SU-DHL-6 (cell line): ENCODE results near the gene TIMELESS.
"Not testable (repeated sequence)": the region's sequence is repeated elsewhere in the genome, so short reads cannot be mapped to it uniquely, and the experiment has no call there.

ENCODE experiments used
- H2AFZ ChIP-seq: fragments of 200-600 bp; sonication (generic); 2 replicates; pipeline ENCODE4 v1.6.1; 2014; ENCODE audit warnings: low read depth, mild to moderate bottlenecking, moderate library complexity, mixed read lengths, antibody characterized with exemption, low read length; ENCODE audit not compliant: severe bottlenecking
- H3F3A ChIP-seq: fragments of 200-600 bp; shearing (Covaris generic); 2 replicates; pipeline ENCODE4 v1.6.0; 2016; ENCODE audit warnings: antibody characterized with exemption, mild to moderate bottlenecking; ENCODE audit not compliant: insufficient read depth
- H3K27ac ChIP-seq: fragments of 200-600 bp; sonication (generic); 2 replicates; pipeline ENCODE4 v1.5.1; 2016; ENCODE audit warnings: low read depth, mild to moderate bottlenecking, low read length, moderate library complexity, mixed read lengths
- H3K27me3 ChIP-seq: fragments of 200-600 bp; sonication (generic), shearing (Covaris generic); 2 replicates; pipeline ENCODE4 v1.6.0; 2014; ENCODE audit warnings: mild to moderate bottlenecking, low read length
- H3K36me3 ChIP-seq: fragments of 200-600 bp; sonication (generic); 2 replicates; pipeline ENCODE4 v1.6.1; 2014; ENCODE audit warnings: mild to moderate bottlenecking, low read length, mixed read lengths
- H3K4me2 ChIP-seq: fragments of 300-600, 200-600 bp; shearing (Covaris generic), sonication (generic); 2 replicates; pipeline ENCODE4 v1.6.0; 2014; ENCODE audit warnings: low read length, low read depth, mild to moderate bottlenecking; ENCODE audit not compliant: poor library complexity, severe bottlenecking
- H3K4me3 ChIP-seq: fragments of 200-600 bp; sonication (generic); 2 replicates; pipeline ENCODE4 v1.5.1; 2014; ENCODE audit warnings: antibody characterized with exemption, low read length, mild to moderate bottlenecking, mixed read lengths; ENCODE audit not compliant: insufficient read depth, poor library complexity, severe bottlenecking
- H3K79me2 ChIP-seq: fragments of 200-600 bp; sonication (generic); 2 replicates; pipeline ENCODE4 v1.6.1; 2014; ENCODE audit warnings: mild to moderate bottlenecking, low read length, moderate library complexity; ENCODE audit not compliant: insufficient read depth
- H3K9ac ChIP-seq: fragments of 200-600 bp; sonication (generic); 2 replicates; pipeline ENCODE4 v1.7.0; 2014; ENCODE audit warnings: mild to moderate bottlenecking, low read length
- H3K9me2 ChIP-seq: fragments of 200-600 bp; sonication (generic); replicated peaks from 2 replicates; pipeline ENCODE4 v1.6.1; 2014; ENCODE audit warnings: low read length; ENCODE audit not compliant: insufficient read depth
- H3K9me3 ChIP-seq: fragments of 200-600 bp; sonication (generic); 2 replicates; pipeline ENCODE4 v1.6.1; 2014; ENCODE audit warnings: low read length, mixed read lengths; ENCODE audit not compliant: insufficient read depth
- H4K20me1 ChIP-seq: fragments of 200-600 bp; sonication (generic); 2 replicates; pipeline ENCODE4 v1.6.1; 2014; ENCODE audit warnings: low read depth, mild to moderate bottlenecking, antibody characterized with exemption, low read length, moderate library complexity, mixed read lengths
- EZH2phosphoT487 ChIP-seq: fragments of 200-600 bp; sonication (generic), shearing (Covaris generic); conservative IDR thresholded peaks from 2 replicates; pipeline ENCODE4 v1.6.1; 2018; ENCODE audit warnings: mild to moderate bottlenecking, antibody characterized with exemption, low read length, moderate library complexity, mixed read lengths
- TF ChIP-seq, protein P1 (sequence below): fragments of 200-600 bp; sonication (generic); IDR thresholded peaks from one replicate; pipeline ENCODE4 v1.5.1; 2017; ENCODE audit warnings: antibody characterized with exemption, mild to moderate bottlenecking, low read length, moderate library complexity; ENCODE audit not compliant: insufficient read depth, poor library complexity, severe bottlenecking

Gene TIMELESS

GRCh38 chr12:56448860-56449621 is at the start of gene TIMELESS:
Gene TIMELESS (minus strand): TSS chr12:56449426. CDS start chr12:56434170, 15,256 bp downstream.
- Histone ChIP-seq H3K9me2 (no peaks in the 10 kb centered on the region), H3K27me3 (no peaks in the 10 kb centered on the region), H3K36me3 (no peaks in the 10 kb centered on the region), H3K79me2 (peaks cover 44% of the 10 kb centered on the region), H3K4me2 (peak within 1 kb of the TSS; percentile 92), H2AFZ (peak within 1 kb of the TSS; percentile 49), H3K27ac (peak within 1 kb of the TSS; percentile 91), H3K4me3 (peak within 1 kb of the TSS; percentile 89), H3K9ac (peak within 1 kb of the TSS; percentile 94), H3K9me3 (no peaks in the 10 kb centered on the region), H4K20me1 (no peaks in the 10 kb centered on the region), H3F3A (peaks cover 18% of the 10 kb centered on the region; the same call in 1 of the 2 replicates)
- TF ChIP-seq, protein P1, sequence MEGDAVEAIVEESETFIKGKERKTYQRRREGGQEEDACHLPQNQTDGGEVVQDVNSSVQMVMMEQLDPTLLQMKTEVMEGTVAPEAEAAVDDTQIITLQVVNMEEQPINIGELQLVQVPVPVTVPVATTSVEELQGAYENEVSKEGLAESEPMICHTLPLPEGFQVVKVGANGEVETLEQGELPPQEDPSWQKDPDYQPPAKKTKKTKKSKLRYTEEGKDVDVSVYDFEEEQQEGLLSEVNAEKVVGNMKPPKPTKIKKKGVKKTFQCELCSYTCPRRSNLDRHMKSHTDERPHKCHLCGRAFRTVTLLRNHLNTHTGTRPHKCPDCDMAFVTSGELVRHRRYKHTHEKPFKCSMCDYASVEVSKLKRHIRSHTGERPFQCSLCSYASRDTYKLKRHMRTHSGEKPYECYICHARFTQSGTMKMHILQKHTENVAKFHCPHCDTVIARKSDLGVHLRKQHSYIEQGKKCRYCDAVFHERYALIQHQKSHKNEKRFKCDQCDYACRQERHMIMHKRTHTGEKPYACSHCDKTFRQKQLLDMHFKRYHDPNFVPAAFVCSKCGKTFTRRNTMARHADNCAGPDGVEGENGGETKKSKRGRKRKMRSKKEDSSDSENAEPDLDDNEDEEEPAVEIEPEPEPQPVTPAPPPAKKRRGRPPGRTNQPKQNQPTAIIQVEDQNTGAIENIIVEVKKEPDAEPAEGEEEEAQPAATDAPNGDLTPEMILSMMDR, result no peak
- TF ChIP-seq EZH2phosphoT487, result no peak

GRCh38 chr12:56498126-56498902 is 49.1 kb upstream of the TIMELESS start:
- not testable (repeated sequence) for H3F3A ChIP-seq, H3K27ac ChIP-seq, H3K9ac ChIP-seq, H3K4me3 ChIP-seq, H3K4me2 ChIP-seq, H2AFZ ChIP-seq, H3K9me3 ChIP-seq, H3K9me2 ChIP-seq, H3K79me2 ChIP-seq, H3K27me3 ChIP-seq, H4K20me1 ChIP-seq, H3K36me3 ChIP-seq

- H3F3A ChIP-seq, H3K27me3 ChIP-seq, H3K4me3 ChIP-seq, H3K9me3 ChIP-seq, H3K9ac ChIP-seq, H3K27ac ChIP-seq, H3K36me3 ChIP-seq, H2AFZ ChIP-seq, H4K20me1 ChIP-seq, H3K79me2 ChIP-seq, H3K9me2 ChIP-seq, H3K4me2 ChIP-seq: not testable (repeated sequence)
- TF ChIP-seq, protein P1, result peak; percentile 17
Measured at GRCh38 chr12:56496704-56497103, 47.5 kb upstream of the TIMELESS start.

GRCh38 chr12:56494481-56494880 is 45.3 kb upstream of the TIMELESS start:
- H4K20me1 ChIP-seq, H3K4me2 ChIP-seq, H3K9me3 ChIP-seq, H3K4me3 ChIP-seq, H3K9me2 ChIP-seq, H3K36me3 ChIP-seq, H3K27me3 ChIP-seq, H3K27ac ChIP-seq, H3F3A ChIP-seq, H3K9ac ChIP-seq, H2AFZ ChIP-seq, H3K79me2 ChIP-seq: not testable (repeated sequence)

DNA sequence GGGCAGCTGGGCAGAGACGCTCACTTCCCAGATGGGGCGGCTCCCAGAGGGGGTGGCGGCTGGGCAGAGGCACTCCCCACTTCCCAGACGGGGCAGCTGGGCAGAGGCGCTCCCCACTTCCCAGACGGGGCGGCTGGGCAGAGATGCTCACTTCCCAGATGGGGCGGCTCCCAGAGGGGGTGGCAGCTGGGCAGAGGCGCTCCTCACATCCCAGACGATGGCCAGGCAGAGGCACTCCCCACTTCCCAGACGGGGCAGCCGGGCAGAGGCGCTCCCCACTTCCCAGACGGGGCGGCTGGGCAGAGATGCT is 44.8 kb upstream of the TIMELESS start:
- H3F3A ChIP-seq, H3K36me3 ChIP-seq: not testable (repeated sequence)

DNA sequence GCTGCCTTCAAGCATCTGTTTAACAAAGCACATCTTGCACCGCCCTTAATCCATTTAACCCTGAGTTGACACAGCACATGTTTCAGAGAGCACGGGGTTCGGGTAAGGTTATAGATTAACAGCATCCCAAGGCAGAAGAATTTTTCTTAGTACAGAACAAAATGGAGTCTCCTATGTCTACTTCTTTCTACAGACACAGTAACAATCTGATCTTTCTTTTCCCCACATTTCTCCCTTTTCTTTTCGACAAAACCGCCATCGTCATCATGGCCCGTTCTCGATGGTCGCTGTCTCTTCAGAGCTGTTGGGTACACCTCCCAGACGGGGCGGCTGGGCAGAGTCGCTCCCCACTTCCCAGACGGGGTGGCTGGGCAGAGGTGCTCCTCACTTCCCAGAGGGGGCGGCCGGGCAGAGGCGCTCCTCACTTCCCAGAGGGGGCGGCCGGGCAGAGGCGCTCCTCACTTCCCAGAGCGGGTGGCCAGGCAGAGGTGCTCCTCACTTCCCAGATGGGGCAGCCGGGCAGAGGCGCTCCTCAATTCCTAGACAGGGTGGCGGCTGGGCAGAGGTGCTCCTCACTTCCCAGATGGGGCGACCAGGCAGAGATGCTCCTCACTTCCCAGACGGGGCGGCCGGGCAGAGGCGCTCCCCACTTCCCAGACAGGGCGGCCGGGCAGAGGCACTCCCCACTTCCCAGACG is 44.3 kb upstream of the TIMELESS start:
- H3K79me2 ChIP-seq, H3K9me3 ChIP-seq, H3K9me2 ChIP-seq, H2AFZ ChIP-seq, H4K20me1 ChIP-seq, H3K27ac ChIP-seq, H3K4me2 ChIP-seq, H3K27me3 ChIP-seq, H3F3A ChIP-seq, H3K9ac ChIP-seq, H3K36me3 ChIP-seq, H3K4me3 ChIP-seq: not testable (repeated sequence)

More for the DNA sequence above, 44.8 kb upstream of the TIMELESS start:
- H3K79me2 ChIP-seq, H3K9ac ChIP-seq, H3K27ac ChIP-seq, H3K9me2 ChIP-seq, H3K9me3 ChIP-seq, H4K20me1 ChIP-seq, H3K27me3 ChIP-seq, H3K4me3 ChIP-seq, H3K4me2 ChIP-seq, H2AFZ ChIP-seq: not testable (repeated sequence)
